Umbilical cord (tissue), 2 donors: ENCODE measurements around the gene RUNX3. TPM values are rescaled to one million over a fixed set of nuclear protein-coding genes. Genes with fewer than 3 reads are reported as not detected.
A peak's percentile ranks its signal among the peaks of the same experiment; 100 is the strongest.

ENCODE experiments used
- DNase-seq: peaks from one replicate; pipeline ENCODE4 v3.0.0-alpha.2; 2015; ENCODE audit warnings: low spot score
- total RNA-seq: library from RNA; depleted of rRNA; stranded (reverse); fragments of >200 nt; gene quantifications from one replicate; pipeline ENCODE4 v1.2.3, GENCODE V29; 2014; ENCODE audit warnings: low replicate concordance; ENCODE audit not compliant: insufficient read depth

The RUNX3 gene
- total RNA-seq, 1 donor from 2014 or later: 0.72 TPM

GRCh38 chr1:24946861-24947658, 17.0 kb upstream of the RUNX3 start:
- DNase-seq: no peak

DNA sequence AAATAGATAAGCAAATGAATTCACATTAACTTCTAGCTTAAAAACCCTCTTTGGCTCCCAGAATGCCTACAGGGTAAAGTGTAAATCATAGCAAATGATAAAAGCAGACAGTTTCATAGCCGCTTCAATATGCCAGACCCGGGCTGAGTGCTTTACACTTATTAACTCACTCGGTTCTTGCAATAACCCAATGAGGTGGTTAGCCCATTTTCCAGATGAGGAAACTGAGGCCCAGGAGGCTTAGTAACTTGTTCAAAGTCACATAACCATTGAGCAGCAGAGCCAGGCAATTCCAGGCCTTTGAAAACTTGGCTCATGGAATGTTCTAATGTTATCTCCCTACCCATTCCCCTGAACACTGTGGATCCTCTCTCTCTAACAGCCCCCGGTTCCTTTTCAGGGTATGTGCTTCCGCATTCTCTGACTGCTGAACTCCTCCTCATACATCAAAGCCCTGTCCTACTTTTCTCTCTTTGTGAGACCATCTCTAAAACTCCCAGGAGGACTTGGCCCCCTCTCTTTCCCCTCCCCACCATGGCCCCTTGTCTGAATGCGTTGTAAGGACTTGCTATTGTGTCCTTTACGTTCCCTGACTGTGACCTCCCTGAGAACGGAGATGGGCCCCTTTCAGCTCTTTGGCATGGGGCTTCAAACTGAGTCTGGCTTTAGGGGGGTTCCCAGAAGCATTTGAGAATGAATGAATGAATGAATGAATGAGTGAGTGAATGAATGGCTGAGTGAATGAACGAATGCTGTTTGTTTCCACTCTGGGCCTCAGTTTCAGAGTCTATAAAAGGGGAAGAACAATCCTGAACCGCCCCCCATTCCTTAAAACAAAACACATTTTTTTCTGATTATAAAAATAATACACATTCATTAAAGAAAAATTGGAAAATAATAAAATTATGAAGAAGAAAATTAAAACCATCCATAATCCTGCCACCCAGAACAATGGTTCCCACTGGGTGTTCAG, 15.6 kb upstream of the RUNX3 start:
- DNase-seq: no peak

DNA sequence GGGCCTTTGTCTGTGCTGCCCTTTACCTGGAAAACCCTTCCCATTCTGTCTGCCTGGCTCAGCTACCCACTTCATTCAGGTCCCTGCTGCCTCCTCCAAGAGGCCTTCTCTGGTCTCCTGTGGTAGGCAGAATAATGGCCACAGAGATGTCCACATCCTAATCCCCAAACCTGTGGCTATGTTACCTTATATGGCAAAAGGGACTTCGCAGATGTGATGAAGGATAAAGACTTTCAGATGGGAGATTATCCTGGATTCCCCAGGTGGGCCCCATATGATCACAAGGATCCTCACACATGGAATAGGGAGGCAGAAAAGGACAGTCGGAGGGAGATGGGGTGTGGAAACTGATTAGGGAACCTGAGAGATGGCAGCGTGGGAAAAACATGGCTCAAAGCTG, 14.2 kb upstream of the RUNX3 start:
- DNase-seq: no peak

DNA sequence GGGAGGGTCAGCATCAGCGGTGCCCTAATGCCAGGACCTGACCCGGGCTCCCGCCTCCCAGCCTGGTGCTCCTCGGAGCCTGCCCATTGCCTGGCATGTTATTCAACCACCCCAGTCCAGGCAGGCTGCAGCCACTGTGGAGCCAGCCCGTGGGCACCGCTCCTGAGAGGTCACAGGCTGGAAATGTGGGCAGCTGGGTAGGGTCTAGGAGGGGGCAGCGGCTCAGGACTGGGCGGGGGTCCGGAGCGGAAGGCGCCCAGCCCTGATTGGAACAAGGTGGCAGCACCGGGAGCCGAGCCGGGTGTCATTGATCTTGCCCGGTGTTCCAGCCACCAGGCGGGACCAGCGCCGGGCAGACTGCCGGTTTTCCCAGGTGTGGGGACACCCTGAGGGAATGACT, 12.7 kb upstream of the RUNX3 start:
- DNase-seq: no peak

DNA sequence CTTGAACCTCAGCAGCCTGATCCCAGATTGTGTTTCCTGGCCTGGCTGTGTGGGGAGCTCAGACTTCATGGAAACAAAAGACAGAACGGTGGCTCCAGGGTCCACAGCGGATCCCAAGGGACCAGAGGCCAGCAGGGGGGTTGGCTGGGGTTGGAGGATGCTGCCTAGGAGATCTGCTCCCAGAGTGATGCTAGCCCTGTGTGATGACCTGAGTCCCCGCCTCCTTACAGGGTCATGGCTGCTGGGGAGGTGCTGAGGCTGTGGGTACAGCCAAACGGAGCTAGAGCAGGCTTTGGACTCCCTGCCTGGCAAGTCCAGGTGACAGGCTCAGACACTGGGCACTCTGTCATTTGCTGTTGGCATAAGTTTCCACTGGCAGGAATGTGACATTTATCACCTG, 11.5 kb upstream of the RUNX3 start:
- DNase-seq: no peak

DNA sequence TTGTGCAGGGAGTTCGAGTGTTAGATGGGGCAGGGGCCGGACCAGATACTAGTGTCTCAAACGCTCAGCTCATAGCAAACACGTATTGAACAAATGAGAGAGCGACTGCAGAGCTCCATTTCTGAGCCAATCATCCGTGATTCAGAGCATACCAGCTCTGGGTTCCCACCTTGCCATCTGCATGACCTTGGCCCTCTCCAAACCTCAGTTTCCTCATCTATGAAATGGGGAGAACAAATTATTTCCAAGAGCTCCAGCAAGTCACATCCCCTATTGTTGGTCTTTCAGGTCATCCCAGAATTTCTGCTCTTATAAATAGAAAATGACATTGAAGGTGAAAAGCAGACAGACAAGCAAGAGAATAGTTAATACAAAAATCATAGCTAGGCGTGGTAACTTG, 10.2 kb upstream of the RUNX3 start:
- no peak for DNase-seq

DNA sequence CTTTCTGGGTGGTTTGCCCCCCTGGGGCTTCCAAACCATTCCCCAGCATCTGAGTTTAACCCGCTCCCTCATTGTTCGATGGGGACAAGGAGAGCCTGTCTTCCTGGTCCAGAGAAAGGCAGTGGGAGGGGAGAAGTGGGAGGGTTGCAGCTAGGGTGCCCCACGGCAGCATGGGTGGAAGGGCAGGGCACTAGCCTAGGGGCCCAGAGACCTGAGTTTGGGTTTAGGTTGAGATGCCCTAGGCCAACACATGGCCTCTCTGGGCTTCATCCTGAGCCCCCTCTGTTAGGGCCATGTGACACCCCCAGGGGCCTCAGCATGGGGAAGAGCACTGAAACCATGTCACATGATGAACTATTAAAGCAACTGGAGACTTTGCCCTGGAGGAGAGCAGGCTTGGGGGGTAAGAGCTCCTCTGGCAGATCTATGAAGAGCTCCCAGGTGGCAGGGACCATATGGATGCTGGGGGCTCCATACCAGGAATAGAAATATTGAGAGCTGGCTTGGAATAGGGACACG, 9.7 kb upstream of the RUNX3 start:
- no peak for DNase-seq

DNA sequence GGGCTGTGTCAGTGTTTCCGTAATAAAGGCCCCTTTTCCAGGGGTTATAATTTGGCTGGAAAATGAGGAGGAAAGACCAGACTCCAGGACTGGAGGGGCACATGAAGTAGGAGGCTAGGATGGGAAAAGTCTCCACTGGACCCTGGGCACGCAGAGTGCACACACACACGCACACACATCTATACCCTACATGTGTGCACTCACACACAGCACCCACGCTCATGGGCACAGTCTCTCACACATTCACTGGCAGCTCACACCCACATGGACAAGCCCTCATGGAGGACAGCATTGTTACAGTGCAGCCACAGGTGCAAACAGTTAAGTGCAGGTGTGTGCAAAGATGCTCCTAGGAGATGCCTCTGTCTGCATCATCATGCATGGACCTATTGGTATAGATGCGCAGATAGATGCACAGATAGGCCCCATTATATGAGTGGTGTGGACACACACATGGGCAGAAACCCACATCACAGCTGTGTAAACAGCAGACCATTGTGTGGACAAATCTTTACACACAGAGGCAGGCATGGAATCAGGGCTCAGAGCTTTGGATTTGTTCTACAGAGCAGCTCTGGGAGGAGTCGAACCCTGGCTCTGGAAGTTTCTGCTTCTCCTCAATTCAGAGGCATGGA, 9.1 kb upstream of the RUNX3 start:
- no peak for DNase-seq

DNA sequence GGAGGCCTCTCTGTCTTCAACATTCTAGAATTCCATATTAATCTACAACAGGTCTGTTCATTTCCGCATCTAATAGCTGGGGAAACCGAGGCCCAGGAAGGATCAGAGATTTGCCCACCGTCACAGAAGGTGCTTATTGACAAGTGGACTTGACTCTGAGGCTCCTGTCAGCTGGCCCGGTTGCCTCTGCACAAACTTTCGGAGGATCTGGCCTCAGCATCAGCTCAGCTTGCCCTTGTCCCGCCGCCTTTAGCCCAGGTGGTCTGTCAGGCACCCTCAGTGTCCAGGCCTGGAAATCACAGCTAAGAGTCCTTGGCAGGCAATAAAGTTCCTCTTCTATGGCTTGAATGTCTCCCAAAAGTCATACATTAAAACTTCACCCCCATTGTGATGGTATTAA, 8.2 kb upstream of the RUNX3 start:
- no peak for DNase-seq

GRCh38 chr1:24936684-24937083, 6.6 kb upstream of the RUNX3 start:
- DNase-seq: peak; percentile 78

DNA sequence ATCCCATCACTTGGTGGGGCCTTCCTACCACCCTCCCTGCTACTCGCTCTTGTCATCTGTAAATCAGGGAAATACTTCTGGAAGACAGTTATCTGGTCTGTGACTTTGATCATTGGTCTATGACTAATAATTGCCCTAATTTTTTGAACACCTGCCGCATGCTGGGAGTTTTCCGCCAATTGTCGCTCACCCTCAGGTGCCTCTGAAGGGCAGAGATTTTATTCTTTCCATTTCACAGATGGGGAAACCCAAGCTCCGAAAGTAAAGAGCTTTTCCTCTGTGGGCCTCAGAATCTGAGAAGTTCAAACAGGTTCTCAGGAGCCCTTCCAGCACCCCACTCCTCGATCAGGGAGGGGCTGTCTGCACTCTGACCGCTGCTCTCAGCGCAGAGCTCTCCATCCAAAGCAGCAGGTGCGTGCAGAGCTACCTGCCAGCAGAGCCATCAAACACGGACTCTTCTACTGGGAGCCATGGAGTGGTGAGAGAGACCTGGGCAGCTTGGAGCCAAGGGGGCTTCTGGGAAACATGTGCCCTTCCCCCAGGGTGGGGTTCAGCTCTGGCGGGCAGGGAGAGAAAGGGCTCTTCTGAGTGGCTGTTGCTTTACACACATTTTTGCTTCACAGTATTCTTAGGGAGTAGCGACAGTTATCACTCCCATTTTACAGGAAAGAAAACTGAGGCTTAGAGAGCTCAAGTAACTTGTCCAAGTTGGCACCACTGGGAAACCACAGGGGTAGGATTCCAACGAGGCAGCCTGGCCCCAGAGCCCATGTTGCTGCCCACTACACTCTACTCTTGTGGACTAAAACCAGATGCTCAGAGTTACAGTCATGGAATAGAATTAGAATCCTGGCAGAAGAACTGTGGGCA, 5.8 kb upstream of the RUNX3 start:
- no peak for DNase-seq

GRCh38 chr1:24935196-24935526, 5.1 kb upstream of the RUNX3 start:
- no peak for DNase-seq

DNA sequence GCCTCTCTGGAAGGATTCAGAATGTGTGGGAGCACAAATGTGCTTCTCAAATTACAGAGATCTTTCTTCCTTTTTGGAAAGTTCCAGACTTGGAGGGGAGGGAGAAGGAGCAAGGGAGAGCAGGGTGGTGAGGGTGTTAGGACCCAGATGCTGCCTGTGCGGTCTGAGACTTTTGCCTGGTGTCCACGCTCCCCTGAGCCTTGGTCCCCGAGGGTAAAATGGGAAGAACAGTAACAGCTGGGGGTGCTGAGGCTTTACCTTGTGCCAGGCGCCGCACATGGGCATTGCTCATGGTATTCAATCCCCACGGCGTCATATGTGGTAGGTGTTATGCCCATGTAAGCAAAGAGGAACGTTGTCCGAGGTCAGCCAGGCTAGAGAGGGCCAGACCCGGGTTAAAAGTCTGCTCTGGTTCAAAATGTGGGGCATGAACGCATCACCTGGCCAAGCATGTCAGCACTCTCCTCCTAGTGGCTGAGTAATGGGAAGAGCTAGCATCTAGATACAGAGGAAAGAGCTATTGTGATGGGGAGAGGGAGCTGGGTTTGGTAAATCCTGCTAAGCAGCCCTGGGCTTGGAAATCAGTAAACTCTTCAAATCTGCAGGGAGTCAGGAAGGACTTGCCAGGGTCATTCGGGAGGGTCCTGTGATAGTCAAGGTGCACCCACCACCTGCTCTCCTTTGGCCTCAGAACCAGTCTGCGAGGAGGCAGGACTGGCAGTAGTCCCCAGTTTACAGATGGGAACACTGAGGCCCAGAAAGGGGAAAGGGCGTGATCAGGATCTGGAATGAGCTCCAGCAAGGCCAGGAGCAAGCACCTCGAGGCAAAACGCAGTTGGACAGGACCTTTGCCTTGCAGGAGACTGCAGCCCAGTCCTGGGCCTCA, 4.5 kb upstream of the RUNX3 start:
- no peak for DNase-seq

DNA sequence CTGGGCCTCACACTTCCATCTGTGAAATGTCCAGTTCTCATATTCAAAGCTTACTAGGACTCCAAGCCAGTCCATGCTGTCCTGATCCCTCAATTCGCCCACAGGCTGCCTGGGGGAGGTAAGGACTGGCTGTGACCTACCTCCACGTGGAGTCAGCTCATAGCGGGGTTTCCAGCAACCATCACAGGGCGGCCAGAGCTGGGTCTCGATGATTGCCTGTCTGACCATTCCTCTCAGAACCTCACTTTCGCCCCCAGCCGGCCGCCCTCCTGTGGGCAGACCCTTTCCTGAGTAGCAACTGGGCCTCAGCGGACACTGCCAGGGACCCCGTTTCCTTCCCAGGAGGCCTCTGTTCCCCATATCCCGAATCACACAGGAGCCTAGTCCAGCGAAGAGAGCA, 3.4 kb upstream of the RUNX3 start:
- DNase-seq: no peak

DNA sequence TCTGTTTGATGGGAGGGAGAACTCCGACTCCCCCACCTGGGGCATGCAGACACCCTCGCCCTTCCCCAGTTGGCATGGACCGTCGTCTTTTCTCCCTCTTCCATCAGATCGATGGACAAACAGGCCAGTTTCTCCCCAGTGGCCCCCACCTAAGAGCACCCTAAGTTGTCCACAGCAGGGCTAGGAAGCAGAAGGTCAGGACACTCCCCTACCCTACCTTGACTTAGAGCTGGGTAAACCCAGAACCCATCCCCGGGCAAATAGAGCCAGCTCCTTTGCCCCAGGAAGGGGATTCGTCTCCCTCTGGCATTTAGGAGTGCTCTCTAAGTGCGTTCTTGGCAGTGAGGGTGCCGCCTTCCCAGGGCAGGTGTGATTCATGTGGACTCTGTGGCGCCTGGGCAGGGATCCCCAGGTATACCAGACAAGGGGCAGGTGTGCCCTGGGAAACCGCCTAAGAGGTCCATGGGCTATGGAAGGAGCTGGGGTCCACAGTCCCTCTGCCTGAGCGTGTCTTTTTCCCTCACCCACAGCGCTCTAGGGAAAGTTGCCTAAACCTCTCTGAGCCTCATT, 2.7 kb upstream of the RUNX3 start:
- no peak for DNase-seq

GRCh38 chr1:24932284-24932683, 2.2 kb upstream of the RUNX3 start:
- no peak for DNase-seq

GRCh38 chr1:24931468-24932231, 1.6 kb upstream of the RUNX3 start:
- DNase-seq: no peak

DNA sequence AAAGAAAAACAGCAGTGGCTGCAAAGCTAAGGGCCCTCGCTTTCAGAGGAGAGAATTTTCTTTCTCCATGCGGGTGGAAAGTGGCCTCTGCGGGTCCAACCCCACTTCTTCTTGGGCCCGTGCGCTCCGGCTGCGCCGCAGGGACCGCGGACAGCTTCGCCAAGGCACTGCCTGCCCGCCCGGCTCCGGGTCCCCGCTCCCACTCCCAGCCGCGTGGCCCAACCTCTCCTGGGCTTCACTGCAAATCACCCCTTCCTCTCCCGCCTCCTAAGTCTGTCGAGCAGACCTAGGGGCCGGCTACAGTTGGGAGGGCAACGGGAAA, 1.0 kb upstream of the RUNX3 start:
- DNase-seq: no peak
